ENCODE data around the gene DRD2. TPM values are rescaled to one million over a fixed set of nuclear protein-coding genes. Genes with fewer than 3 reads are reported as not detected.
A peak's percentile ranks its signal among the peaks of the same experiment; 100 is the strongest.

DRD2 gene
- total and polyA plus RNA-seq, 7 experiments from 2014 or later = not detected

- H3K27me3 Mint-ChIP-seq = peaks cover 6 to 30% (median 29%) of the 10 kb centered on the region in 5 donors
- Histone ChIP-seq H3K9me3 (ENCODE audit: control insufficient read depth in 2 of 3, low read length in 3 of 3) (no peaks in the 10 kb centered on the region), H3K36me3 (ENCODE audit: control insufficient read depth in 2 of 3, insufficient read depth in 3 of 3, low read length in 3 of 3) (no peaks in the 10 kb centered on the region), H3K27ac (ENCODE audit: low read depth, low read length) (no peak overlapping the region), H3K4me3 (ENCODE audit: low read length) (no peak overlapping the region), H3K27me3 (ENCODE audit: control insufficient read depth in 2 of 2, insufficient read depth in 2 of 2, low read length in 2 of 2) (no peaks in the 10 kb centered on the region), H3K4me1 (ENCODE audit: control insufficient read depth in 2 of 2, insufficient read depth in 2 of 2, low read length in 2 of 2) (no peaks in the 10 kb centered on the region)
- no peaks in the 10 kb centered on the region for H3K4me1 Mint-ChIP-seq
- ChIA-PET CTCF (no interaction called here), POLR2A (no interaction called here)
- H3K9me3 Mint-ChIP-seq = no peaks in the 10 kb centered on the region
- no peak for DNase-seq
- intact Hi-C loops (cut with micrococcal nuclease) = no loop called here
- H3K27ac Mint-ChIP-seq = no peak overlapping the region
- H3K36me3 Mint-ChIP-seq = no peaks in the 10 kb centered on the region
- H3K4me3 Mint-ChIP-seq = no peak overlapping the region
- no peak for ATAC-seq
Observed at GRCh38 chr11:113504071-113504470, 28.9 kb upstream of the DRD2 start.

DNA sequence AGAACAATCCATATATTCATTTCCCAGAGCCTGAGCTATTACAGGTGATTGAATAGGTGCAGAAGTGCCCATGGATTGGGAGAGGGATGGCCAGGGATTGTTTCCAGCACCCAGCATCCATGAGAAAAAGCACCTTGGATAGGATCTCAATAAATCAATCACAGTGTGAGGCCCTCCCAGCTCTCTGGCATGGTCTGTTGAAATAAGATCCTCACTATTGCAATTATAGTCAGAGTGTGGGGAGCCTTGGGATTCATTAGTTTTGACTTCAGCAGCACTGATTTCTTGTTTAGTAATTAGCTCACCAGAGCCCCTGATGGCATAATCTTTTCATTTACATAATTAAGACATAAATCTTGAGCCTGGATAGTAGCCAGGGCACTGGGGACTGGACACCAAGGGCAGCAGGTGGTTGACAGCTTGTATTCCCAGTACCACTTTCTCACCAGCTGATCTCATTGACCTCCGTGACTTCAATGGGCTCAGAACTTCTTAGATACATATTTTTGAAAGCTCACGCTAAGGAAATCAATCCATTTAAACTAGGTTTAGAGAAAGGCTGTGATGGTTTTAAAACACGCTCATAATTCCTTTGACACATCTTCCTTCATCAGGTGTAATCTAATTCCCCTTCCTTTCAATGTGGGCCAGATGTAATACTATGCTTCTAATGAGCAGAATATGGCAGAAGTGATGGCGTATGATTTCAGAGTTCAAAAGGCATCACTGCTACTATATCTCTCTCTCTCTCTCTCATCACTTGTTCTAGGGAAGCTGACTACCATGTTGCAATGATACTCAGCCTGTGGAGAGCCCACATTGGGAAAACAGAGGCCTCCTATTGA lies 22.1 kb upstream of the DRD2 start:
- Histone ChIP-seq H3K27ac (ENCODE audit: low read depth, low read length) (no peak overlapping the region), H3K9me3 (ENCODE audit: control insufficient read depth in 2 of 3, low read length in 3 of 3) (no peaks in the 10 kb centered on the region), H3K4me1 (ENCODE audit: control insufficient read depth in 2 of 2, insufficient read depth in 2 of 2, low read length in 2 of 2) (no peaks in the 10 kb centered on the region), H3K27me3 (ENCODE audit: control insufficient read depth in 2 of 2, insufficient read depth in 2 of 2, low read length in 2 of 2) (no peaks in the 10 kb centered on the region), H3K36me3 (ENCODE audit: control insufficient read depth in 2 of 3, insufficient read depth in 3 of 3, low read length in 3 of 3) (no peaks in the 10 kb centered on the region), H3K4me3 (ENCODE audit: low read length) (no peak overlapping the region)
- Mint-ChIP-seq H3K36me3 (no peaks in the 10 kb centered on the region), H3K4me1 (no peaks in the 10 kb centered on the region), H3K27ac (no peak overlapping the region), H3K27me3 (peaks cover 15 to 39% (median 23%) of the 10 kb centered on the region in 5 donors), H3K9me3 (no peaks in the 10 kb centered on the region), H3K4me3 (no peak overlapping the region)
- no peak for DNase-seq
- ATAC-seq = no peak
- ChIA-PET CTCF (no interaction called here), POLR2A (no interaction called here)
- intact Hi-C loops (cut with micrococcal nuclease) = loop anchor here in 1 of 2 donors (10.0 kb wide), 1 partner anchor 58 kb away; no protein-coding TSS in a partner anchor

DNA sequence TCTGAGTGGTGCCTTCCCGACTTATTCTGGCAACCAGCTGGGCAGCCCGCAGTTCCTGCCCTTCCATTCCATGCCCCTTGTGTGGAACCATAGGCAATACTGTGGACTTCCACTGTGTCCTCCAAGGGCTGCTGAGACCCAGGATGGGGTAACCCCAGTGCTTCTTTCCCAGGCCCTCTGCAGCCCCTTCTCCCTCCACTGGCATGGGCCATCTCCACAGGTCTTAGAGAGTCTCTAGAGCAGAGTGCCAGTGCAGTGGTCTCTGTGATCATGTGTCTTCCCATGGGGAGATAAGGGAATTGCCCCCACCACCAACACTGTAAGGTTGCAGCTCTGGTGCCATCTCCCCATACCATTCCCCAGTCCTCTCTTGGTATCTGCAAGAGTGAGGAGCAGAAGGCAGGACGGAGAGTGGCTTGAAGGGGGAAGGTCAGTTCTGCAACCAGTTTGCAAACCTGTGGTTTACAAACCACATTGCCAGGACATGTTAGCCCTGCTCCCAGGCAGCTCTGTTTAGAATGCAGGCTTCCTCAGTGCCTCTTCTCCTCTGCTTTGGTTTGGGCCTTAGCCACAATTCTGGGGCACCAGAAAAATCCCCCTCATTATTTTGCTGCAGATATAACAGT lies 20.9 kb upstream of the DRD2 start:
- intact Hi-C loops (cut with micrococcal nuclease) = loop anchor here in 1 of 2 donors (10.0 kb wide), 1 partner anchor 59 kb away; no protein-coding TSS in a partner anchor
- CTCF ChIA-PET = no interaction called here
- DNase-seq = no peak

DNA sequence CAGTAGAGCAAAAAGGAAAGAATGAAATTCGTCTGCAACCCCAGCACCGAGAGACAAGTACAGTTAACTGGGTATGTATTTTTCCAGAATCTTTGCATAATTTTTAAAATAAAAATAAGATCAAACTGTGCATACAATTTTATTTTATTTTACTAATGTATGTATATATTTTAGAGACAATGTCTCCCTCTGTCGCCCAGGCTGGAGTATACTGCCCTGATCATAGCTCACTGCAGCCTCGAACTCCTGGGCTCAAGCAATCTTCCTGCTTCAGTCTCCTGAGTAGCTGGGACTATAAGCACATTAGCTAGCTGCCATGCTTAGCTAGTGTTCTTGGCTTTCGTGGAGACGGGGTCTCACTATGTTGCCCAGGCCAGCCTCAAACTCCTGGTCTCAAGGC lies 18.8 kb upstream of the DRD2 start:
- CTCF ChIA-PET = no interaction called here
- Histone ChIP-seq H3K4me3 (ENCODE audit: low read length) (no peak overlapping the region), H3K27ac (ENCODE audit: low read depth, low read length) (no peak overlapping the region), H3K4me1 (ENCODE audit: control insufficient read depth in 2 of 2, insufficient read depth in 2 of 2, low read length in 2 of 2) (no peaks in the 10 kb centered on the region), H3K9me3 (ENCODE audit: control insufficient read depth in 2 of 3, low read length in 3 of 3) (no peaks in the 10 kb centered on the region), H3K36me3 (ENCODE audit: control insufficient read depth in 2 of 3, insufficient read depth in 3 of 3, low read length in 3 of 3) (no peaks in the 10 kb centered on the region), H3K27me3 (ENCODE audit: control insufficient read depth in 2 of 2, insufficient read depth in 2 of 2, low read length in 2 of 2) (no peaks in the 10 kb centered on the region)
- H3K4me3 Mint-ChIP-seq = no peak overlapping the region
- peaks cover 7 to 25% (median 23%) of the 10 kb centered on the region in 5 donors for H3K27me3 Mint-ChIP-seq
- no peaks in the 10 kb centered on the region for H3K4me1 Mint-ChIP-seq
- intact Hi-C loops (cut with micrococcal nuclease) = loop anchor here in 1 of 2 donors (10.0 kb wide), 1 partner anchor 61 kb away; no protein-coding TSS in a partner anchor
- H3K27ac Mint-ChIP-seq = no peak overlapping the region
- no peak for ATAC-seq
- no peaks in the 10 kb centered on the region for H3K36me3 Mint-ChIP-seq
- no peak for DNase-seq
- H3K9me3 Mint-ChIP-seq = no peaks in the 10 kb centered on the region
- POLR2A ChIA-PET = no interaction called here

More for the DNA sequence above, 20.9 kb upstream of the DRD2 start:
- Histone ChIP-seq H3K4me3 (ENCODE audit: low read length) (no peak overlapping the region), H3K4me1 (ENCODE audit: control insufficient read depth in 2 of 2, insufficient read depth in 2 of 2, low read length in 2 of 2) (no peaks in the 10 kb centered on the region), H3K36me3 (ENCODE audit: control insufficient read depth in 2 of 3, insufficient read depth in 3 of 3, low read length in 3 of 3) (no peaks in the 10 kb centered on the region), H3K27ac (ENCODE audit: low read depth, low read length) (no peak overlapping the region), H3K27me3 (ENCODE audit: control insufficient read depth in 2 of 2, insufficient read depth in 2 of 2, low read length in 2 of 2) (no peaks in the 10 kb centered on the region), H3K9me3 (ENCODE audit: control insufficient read depth in 2 of 3, low read length in 3 of 3) (no peaks in the 10 kb centered on the region)
- Mint-ChIP-seq H3K36me3 (no peaks in the 10 kb centered on the region), H3K27ac (peak overlapping the region in 1 of 9 donors; percentile 40), H3K4me1 (no peaks in the 10 kb centered on the region), H3K4me3 (no peak overlapping the region), H3K27me3 (peaks cover 7 to 29% (median 23%) of the 10 kb centered on the region in 5 donors), H3K9me3 (no peaks in the 10 kb centered on the region)
- no peak for ATAC-seq
- POLR2A ChIA-PET = no interaction called here

DNA sequence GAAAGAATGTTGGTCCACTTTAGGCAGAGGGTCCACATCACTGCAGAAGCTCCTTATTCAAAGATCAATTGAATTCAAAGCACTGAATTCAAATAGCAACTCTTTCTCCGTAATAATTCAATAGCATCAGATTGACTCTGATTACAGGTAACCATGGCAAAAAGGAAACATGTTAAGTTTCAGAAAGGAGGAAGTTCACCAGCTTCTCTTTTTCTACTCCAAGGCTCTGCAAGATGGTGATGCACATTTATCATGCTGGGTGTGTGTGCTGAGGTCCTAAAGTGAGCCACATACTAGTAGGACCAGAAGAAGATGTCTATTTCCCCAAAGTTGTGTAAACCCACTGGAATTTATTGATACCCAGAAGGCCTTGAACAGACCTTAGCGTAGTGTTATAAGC lies 18.0 kb upstream of the DRD2 start:
- Histone ChIP-seq H3K27ac (ENCODE audit: low read depth, low read length) (no peak overlapping the region), H3K4me1 (ENCODE audit: control insufficient read depth in 2 of 2, insufficient read depth in 2 of 2, low read length in 2 of 2) (no peaks in the 10 kb centered on the region), H3K27me3 (ENCODE audit: control insufficient read depth in 2 of 2, insufficient read depth in 2 of 2, low read length in 2 of 2) (no peaks in the 10 kb centered on the region), H3K9me3 (ENCODE audit: control insufficient read depth in 2 of 3, low read length in 3 of 3) (no peaks in the 10 kb centered on the region), H3K4me3 (ENCODE audit: low read length) (no peak overlapping the region), H3K36me3 (ENCODE audit: control insufficient read depth in 2 of 3, insufficient read depth in 3 of 3, low read length in 3 of 3) (no peaks in the 10 kb centered on the region)
- intact Hi-C loops (cut with micrococcal nuclease) = loop anchor here in 1 of 2 donors (10.0 kb wide), 1 partner anchor 62 kb away; no protein-coding TSS in a partner anchor
- Mint-ChIP-seq H3K27ac (no peak overlapping the region), H3K9me3 (no peaks in the 10 kb centered on the region), H3K4me3 (no peak overlapping the region), H3K4me1 (no peaks in the 10 kb centered on the region), H3K27me3 (peaks cover 7 to 25% (median 23%) of the 10 kb centered on the region in 5 donors), H3K36me3 (no peaks in the 10 kb centered on the region)
- CTCF ChIA-PET = no interaction called here
- no peak for DNase-seq
- ATAC-seq = no peak
- POLR2A ChIA-PET = no interaction called here

DNA sequence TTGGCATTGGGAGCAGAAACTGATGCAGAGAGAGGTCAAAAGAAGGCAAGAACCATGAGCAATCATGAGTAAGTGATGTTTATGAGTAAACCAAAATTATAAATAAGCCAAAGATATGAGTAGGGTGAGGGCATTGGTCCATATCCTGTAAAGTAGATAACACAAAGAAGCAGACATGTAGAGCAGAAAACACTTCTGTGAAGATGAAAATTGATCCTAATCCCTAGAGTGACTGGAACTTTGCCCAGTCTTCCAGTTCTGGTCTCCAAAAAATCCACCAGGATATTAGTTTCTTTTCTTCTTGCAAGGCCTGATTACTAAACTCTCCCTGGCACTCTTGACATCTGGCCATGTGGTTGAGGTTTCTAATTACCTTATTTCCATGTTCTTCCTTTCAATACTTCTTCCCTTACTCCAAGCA lies 13.7 kb upstream of the DRD2 start:
- Mint-ChIP-seq H3K4me3 (no peak overlapping the region), H3K9me3 (peaks cover 0 to 2% (median 0%) of the 10 kb centered on the region in 11 donors), H3K4me1 (no peaks in the 10 kb centered on the region), H3K36me3 (no peaks in the 10 kb centered on the region), H3K27me3 (peaks cover 4 to 18% (median 16%) of the 10 kb centered on the region in 5 donors), H3K27ac (no peak overlapping the region)
- intact Hi-C loops (cut with micrococcal nuclease) = no loop called here
- POLR2A ChIA-PET = no interaction called here
- ATAC-seq (no peak), DNase-seq (no peak)
- Histone ChIP-seq H3K36me3 (ENCODE audit: control insufficient read depth in 2 of 3, insufficient read depth in 3 of 3, low read length in 3 of 3) (no peaks in the 10 kb centered on the region), H3K27ac (ENCODE audit: low read depth, low read length) (no peak overlapping the region), H3K4me3 (ENCODE audit: low read length) (no peak overlapping the region), H3K4me1 (ENCODE audit: control insufficient read depth in 2 of 2, insufficient read depth in 2 of 2, low read length in 2 of 2) (no peaks in the 10 kb centered on the region), H3K9me3 (ENCODE audit: control insufficient read depth in 2 of 3, low read length in 3 of 3) (no peaks in the 10 kb centered on the region), H3K27me3 (ENCODE audit: control insufficient read depth in 2 of 2, insufficient read depth in 2 of 2, low read length in 2 of 2) (no peaks in the 10 kb centered on the region)
- CTCF ChIA-PET = no interaction called here

Measured in naive thymus-derived CD4-positive, alpha-beta T cell (primary cell).